Measurements from ENCODE around the gene DHX38. TPM values are rescaled to one million over a fixed set of nuclear protein-coding genes. Genes with fewer than 3 reads are reported as not detected.
"Not testable (repeated sequence)": the region's sequence is repeated elsewhere in the genome, so short reads cannot be mapped to it uniquely, and the experiment has no call there.

Gene DHX38
- total RNA-seq, 1 donor from 2014 or later = 38.1 TPM

- ATAC-seq (ENCODE audit: poor library complexity) = peak; percentile 65
- intact Hi-C loops (cut with DNase I); DNase-seq: not testable (repeated sequence)
Measured at GRCh38 chr16:72075067-72075466, 18.6 kb upstream of the DHX38 start.

- ATAC-seq (ENCODE audit: poor library complexity); intact Hi-C loops (cut with DNase I); DNase-seq: not testable (repeated sequence)
Measured at GRCh38 chr16:72076991-72077706, 16.5 kb upstream of the DHX38 start.

- ATAC-seq (ENCODE audit: poor library complexity) (no peak), DNase-seq (no peak)
- intact Hi-C loops (cut with DNase I) = no loop called here
Measured at GRCh38 chr16:72083778-72084404, 9.8 kb upstream of the DHX38 start.

GRCh38 chr16:72084445-72084844, 9.2 kb upstream of the DHX38 start:
- intact Hi-C loops (cut with DNase I) = no loop called here
- ATAC-seq (ENCODE audit: poor library complexity) (no peak), DNase-seq (no peak)

- ATAC-seq (ENCODE audit: poor library complexity) (peak; percentile 93), DNase-seq (peak; percentile 80)
- intact Hi-C loops (cut with DNase I) = no loop called here
Measured at GRCh38 chr16:72085002-72085401, 8.6 kb upstream of the DHX38 start.

GRCh38 chr16:72091217-72091616, 2.4 kb upstream of the DHX38 start:
- intact Hi-C loops (cut with DNase I) = no loop called here
- ATAC-seq (ENCODE audit: poor library complexity) = no peak

GRCh38 chr16:72092832-72093447, 707 bp upstream of the DHX38 start:
- DNase-seq (no peak), ATAC-seq (ENCODE audit: poor library complexity) (peak; percentile 51)
- intact Hi-C loops (cut with DNase I) = no loop called here

More at GRCh38 chr16:72091217-72091616, 2.4 kb upstream of the DHX38 start:
- no peak for DNase-seq

- intact Hi-C loops (cut with DNase I) = no loop called here
- ATAC-seq (ENCODE audit: poor library complexity) (peak; percentile 1), DNase-seq (no peak)
Measured at GRCh38 chr16:72094266-72094610, 591 bp downstream of the DHX38 start.

- intact Hi-C loops (cut with DNase I) = loop anchor here (2.0 kb wide), 1 partner anchor 32 kb away; no protein-coding TSS in a partner anchor
- ATAC-seq (ENCODE audit: poor library complexity) = peak; percentile 7
Measured at GRCh38 chr16:72098936-72099335, 5.3 kb downstream of the DHX38 start.

GRCh38 chr16:72099377-72099818, 5.8 kb downstream of the DHX38 start:
- ATAC-seq (ENCODE audit: poor library complexity) = peak; percentile 88
- no peak for DNase-seq
- intact Hi-C loops (cut with DNase I) = loop anchor here (2.0 kb wide), 1 partner anchor 33 kb away; no protein-coding TSS in a partner anchor

More at GRCh38 chr16:72098936-72099335, 5.3 kb downstream of the DHX38 start:
- no peak for DNase-seq

GRCh38 chr16:72101195-72101594, 7.5 kb downstream of the DHX38 start:
- DNase-seq (no peak), ATAC-seq (ENCODE audit: poor library complexity) (no peak)
- intact Hi-C loops (cut with DNase I) = no loop called here

- intact Hi-C loops (cut with DNase I) = no loop called here
- ATAC-seq (ENCODE audit: poor library complexity) = no peak
Measured at GRCh38 chr16:72104905-72105304, 11.3 kb downstream of the DHX38 start.

GRCh38 chr16:72105978-72106377, 12.3 kb downstream of the DHX38 start:
- intact Hi-C loops (cut with DNase I) = no loop called here
- no peak for DNase-seq
- no peak for ATAC-seq (ENCODE audit: poor library complexity)

More at GRCh38 chr16:72104905-72105304, 11.3 kb downstream of the DHX38 start:
- no peak for DNase-seq

GRCh38 chr16:72107371-72107770, 13.7 kb downstream of the DHX38 start:
- no peak for ATAC-seq (ENCODE audit: poor library complexity)
- no peak for DNase-seq
- intact Hi-C loops (cut with DNase I) = no loop called here

- no peak for DNase-seq
- no peak for ATAC-seq (ENCODE audit: poor library complexity)
- intact Hi-C loops (cut with DNase I) = no loop called here
Measured at GRCh38 chr16:72108353-72109102, 14.9 kb downstream of the DHX38 start.

- no peak for DNase-seq
- intact Hi-C loops (cut with DNase I) = no loop called here
Measured at GRCh38 chr16:72109300-72109699, 15.7 kb downstream of the DHX38 start.

GRCh38 chr16:72109966-72110530, 16.4 kb downstream of the DHX38 start:
- no peak for ATAC-seq (ENCODE audit: poor library complexity)
- DNase-seq = no peak
- intact Hi-C loops (cut with DNase I) = no loop called here

More at GRCh38 chr16:72109300-72109699, 15.7 kb downstream of the DHX38 start:
- ATAC-seq (ENCODE audit: poor library complexity) = no peak

Data from Right ventricle myocardium superior (tissue), 1 donor.